BJ (cell line): Measurements from ENCODE around the gene BCAM. TPM values are rescaled to one million over a fixed set of nuclear protein-coding genes. Genes with fewer than 3 reads are reported as not detected.
A peak's percentile ranks its signal among the peaks of the same experiment; 100 is the strongest.

Source experiments
- CTCF ChIA-PET: fragments of 350-600 bp; formaldehyde crosslinking; extraction: SDS; loops from one replicate; lab custom pipeline; 2021; ENCODE audit warnings: antibody characterized with exemption, inconsistent platforms; lab: Yijun Ruan, JAX
- POLR2A ChIA-PET: fragments of 300-600 bp; sonication (Branson Sonifier 250); formaldehyde crosslinking; extraction: SDS; loops from one replicate; lab custom pipeline; 2021; ENCODE audit warnings: antibody characterized with exemption; lab: Charles Lee
- DNase-seq: peaks from one replicate; pipeline ENCODE4 v3.0.0-alpha.2; 2011; ENCODE audit warnings: low read depth
- H3K27me3 ChIP-seq: 2 replicates; pipeline ENCODE4 v1.6.0; 2011; ENCODE audit warnings: low read length; ENCODE audit not compliant: control insufficient read depth, insufficient read depth
- H3K36me3 ChIP-seq: 2 replicates; pipeline ENCODE4 v1.5.1; 2011; ENCODE audit warnings: low read length; ENCODE audit not compliant: control insufficient read depth, insufficient read depth
- H3K4me3 ChIP-seq: 2 replicates; pipeline ENCODE4 v1.5.1; 2011; ENCODE audit warnings: low read depth, mild to moderate bottlenecking, control low read depth, low read length
- polyA plus RNA-seq: library from polyadenylated mRNA; depleted of rRNA; stranded (reverse); fragments of >200 nt; gene quantifications from 2 replicates; pipeline ENCODE4 v1.2.3, GENCODE V29; 2011
- TF ChIP-seq, protein P1 (sequence below): IDR thresholded peaks from 2 replicates; pipeline ENCODE4 v1.5.1; 2011; ENCODE audit warnings: low read depth, mild to moderate bottlenecking, control low read depth, inconsistent platforms, low read length, moderate library complexity; ENCODE audit not compliant: insufficient read depth

BCAM gene
- polyA plus RNA-seq, 1 experiment = 8.9 TPM

DNA sequence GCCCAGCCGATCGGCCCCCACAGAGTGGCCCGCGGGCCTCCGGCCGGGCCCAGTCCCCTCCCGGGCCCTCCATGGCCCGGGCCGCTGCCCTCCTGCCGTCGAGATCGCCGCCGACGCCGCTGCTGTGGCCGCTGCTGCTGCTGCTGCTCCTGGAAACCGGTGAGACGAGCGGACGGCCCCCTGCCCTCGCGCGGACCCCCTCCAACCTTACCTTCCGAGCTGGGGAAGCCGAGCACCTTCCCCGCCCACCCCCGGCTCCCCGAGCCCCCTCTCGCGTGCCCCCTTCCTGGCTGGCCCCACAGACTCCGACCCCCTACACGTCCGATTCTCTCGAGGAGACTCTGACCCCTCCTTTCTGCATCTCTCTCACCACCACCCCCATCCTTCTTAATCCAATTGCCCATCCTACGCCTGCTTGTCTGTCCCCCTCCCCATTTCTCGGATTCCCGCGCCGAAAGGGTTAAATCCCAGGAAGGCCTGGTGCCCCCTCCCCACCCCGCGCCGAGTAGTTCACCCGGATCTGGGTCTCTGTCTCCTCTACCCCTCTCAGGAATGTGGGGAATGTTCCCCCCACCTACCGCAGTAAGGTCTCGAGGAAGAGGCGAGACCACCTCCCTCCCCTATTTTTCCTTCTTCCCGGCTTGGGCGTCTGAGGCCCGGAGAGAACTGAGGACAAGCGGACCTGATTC lies 37.7 kb downstream of the BCAM start:
- ChIA-PET POLR2A (no interaction called here), CTCF (interaction anchor here (0.8 to 4.2 kb wide), 10 partner anchors 12 to 275 kb away, joined by 3 to 30 read pairs (median 6); no protein-coding TSS in a partner anchor)
- peak overlapping the region; percentile 69 for H3K4me3 ChIP-seq
- DNase-seq = no peak
- TF ChIP-seq, protein P1, sequence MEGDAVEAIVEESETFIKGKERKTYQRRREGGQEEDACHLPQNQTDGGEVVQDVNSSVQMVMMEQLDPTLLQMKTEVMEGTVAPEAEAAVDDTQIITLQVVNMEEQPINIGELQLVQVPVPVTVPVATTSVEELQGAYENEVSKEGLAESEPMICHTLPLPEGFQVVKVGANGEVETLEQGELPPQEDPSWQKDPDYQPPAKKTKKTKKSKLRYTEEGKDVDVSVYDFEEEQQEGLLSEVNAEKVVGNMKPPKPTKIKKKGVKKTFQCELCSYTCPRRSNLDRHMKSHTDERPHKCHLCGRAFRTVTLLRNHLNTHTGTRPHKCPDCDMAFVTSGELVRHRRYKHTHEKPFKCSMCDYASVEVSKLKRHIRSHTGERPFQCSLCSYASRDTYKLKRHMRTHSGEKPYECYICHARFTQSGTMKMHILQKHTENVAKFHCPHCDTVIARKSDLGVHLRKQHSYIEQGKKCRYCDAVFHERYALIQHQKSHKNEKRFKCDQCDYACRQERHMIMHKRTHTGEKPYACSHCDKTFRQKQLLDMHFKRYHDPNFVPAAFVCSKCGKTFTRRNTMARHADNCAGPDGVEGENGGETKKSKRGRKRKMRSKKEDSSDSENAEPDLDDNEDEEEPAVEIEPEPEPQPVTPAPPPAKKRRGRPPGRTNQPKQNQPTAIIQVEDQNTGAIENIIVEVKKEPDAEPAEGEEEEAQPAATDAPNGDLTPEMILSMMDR = no peak
- H3K27me3 ChIP-seq = no peaks in the 10 kb centered on the region
- peaks cover 2% of the 10 kb centered on the region for H3K36me3 ChIP-seq

DNA sequence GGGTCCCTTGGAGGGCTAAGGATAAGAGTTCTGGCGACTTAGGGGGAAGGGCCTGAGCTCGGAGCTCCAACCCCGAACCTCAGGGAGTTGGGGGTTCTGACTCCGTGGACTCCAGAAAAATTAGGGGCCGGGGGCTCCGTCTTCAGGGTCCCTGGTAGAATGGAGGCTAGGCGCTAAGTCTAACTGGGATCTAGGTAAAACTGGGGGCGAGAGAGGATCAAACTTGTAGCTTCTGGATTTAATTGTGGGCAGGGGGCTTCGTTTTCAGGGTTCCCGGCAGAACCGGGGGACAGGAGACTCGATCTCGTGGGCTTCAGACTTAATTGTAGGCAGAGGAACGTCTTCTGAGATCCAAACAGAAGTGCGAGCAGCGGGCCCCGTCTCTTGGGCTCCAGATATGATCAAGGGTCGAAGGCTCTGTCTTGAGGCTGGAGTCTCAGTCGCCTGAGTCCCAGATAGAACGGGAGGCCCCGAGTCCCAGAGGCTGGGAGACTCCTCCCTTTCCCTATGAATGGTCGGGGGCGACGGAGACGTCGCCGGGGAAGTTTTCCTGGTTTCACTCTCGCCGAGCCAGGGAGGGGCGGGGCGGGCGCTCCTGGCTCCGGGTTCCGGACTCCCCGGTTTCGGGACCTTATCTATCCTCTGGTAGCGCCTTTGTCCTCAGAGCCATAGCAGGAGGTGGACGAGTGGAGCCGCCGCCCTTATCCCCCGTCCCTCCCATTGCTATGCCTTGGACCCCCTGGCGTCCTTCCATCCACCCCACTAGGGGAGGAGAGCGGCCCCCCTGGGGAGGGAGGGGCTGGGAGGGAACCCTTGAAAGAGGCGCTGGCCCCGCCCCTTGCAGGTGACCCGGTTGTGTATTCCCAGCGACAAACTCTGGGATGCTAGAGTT lies 38.5 kb downstream of the BCAM start:
- CTCF ChIA-PET = interaction anchor here (1.4 to 4.2 kb wide), 5 partner anchors 63 to 276 kb away, joined by 5 to 21 read pairs (median 13); no protein-coding TSS in a partner anchor

DNA sequence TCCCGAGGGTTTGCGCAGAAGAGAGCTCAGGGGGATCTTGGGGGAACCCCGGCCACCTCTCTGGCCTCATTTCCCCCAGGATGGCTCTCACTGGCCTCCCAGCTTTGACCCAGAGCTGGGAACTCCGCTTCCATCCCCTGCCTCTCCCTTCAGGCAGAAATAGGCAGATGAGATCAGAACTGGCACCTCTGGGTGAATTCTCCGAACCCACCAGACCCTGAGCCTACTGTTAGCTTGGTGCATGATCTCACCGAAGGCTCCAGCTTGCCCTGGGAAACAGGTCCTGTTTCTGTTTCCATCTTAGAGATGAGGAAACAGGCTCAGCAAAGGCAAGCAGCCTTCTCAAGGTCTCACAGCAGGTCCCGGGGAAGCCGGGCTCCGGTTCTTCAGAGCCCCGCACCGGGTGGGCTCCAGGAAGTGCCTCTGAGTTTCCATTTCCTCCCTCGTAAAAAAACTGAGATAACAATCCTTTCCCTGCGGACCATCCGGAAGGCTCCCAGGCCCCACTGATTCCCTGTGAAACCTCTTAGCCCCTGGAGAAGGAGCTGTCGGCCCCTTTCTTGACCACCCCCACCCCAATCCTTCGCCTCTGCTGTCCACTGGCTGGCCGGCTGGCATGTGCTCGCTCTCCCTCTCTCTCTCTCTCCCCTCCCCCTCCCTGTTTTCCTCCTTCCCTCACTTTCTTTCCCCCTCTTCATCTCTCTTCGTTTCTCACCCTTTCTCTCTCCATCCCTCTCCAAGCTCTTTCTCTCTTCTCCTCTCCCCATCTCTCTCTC lies 39.3 kb downstream of the BCAM start:
- TF ChIP-seq, protein P1 = no peak
- POLR2A ChIA-PET = no interaction called here

More for the DNA sequence above, 38.5 kb downstream of the BCAM start:
- DNase-seq = no peak
- TF ChIP-seq, protein P1 = no peak
- POLR2A ChIA-PET = no interaction called here
- no peaks in the 10 kb centered on the region for H3K27me3 ChIP-seq
- peak overlapping the region; percentile 69 for H3K4me3 ChIP-seq
- peaks cover 3% of the 10 kb centered on the region for H3K36me3 ChIP-seq

DNA sequence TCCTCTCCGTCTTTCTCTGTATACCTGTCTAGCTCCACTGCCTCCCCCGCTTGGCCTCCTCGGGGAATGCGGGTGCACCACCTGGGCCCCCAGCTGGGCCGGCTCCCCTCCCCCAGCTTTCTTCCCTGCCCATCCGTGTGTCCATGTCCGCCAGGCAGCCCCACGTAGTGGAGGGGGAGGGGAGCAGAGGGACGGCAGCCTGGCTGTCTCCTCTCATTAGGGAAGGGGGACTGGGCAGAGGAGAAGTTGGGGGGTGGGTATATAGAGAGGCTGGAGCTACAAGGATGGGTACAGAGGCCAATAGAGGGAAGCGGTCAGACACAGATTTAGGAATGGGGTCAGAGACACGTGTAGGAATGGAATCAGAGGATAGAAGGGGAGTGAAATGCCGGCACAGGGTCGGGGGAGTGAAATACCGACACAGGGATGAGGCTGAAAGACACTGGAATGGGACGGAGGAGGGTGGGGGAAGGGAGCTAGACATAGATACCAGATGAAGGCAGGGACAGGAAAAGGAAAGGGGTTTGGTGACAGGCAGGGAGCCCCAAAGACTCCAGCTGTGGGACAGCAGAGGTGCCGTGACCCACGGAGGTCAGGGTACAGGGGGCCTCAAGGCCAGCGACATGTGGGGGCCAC lies 40.0 kb downstream of the BCAM start:
- DNase-seq = no peak
- TF ChIP-seq, protein P1 = no peak
- Histone ChIP-seq H3K27me3 (no peaks in the 10 kb centered on the region), H3K36me3 (peaks cover 6% of the 10 kb centered on the region), H3K4me3 (peak overlapping the region; percentile 69)
- ChIA-PET CTCF (interaction anchor here (0.6 to 4.2 kb wide), 6 partner anchors 18 to 192 kb away, joined by 3 to 21 read pairs (median 8); no protein-coding TSS in a partner anchor), POLR2A (no interaction called here)

More for the DNA sequence above, 39.3 kb downstream of the BCAM start:
- no peak for DNase-seq
- no peaks in the 10 kb centered on the region for H3K27me3 ChIP-seq
- H3K4me3 ChIP-seq = peak overlapping the region; percentile 69
- H3K36me3 ChIP-seq = peaks cover 3% of the 10 kb centered on the region
- CTCF ChIA-PET = interaction anchor here (0.9 to 4.2 kb wide), 5 partner anchors 18 to 159 kb away, joined by 3 to 21 read pairs (median 13); no protein-coding TSS in a partner anchor
